ENCODE measurements around the gene GGNBP2.
A peak's percentile ranks its signal among the peaks of the same experiment; 100 is the strongest.

GGNBP2 gene

DNA sequence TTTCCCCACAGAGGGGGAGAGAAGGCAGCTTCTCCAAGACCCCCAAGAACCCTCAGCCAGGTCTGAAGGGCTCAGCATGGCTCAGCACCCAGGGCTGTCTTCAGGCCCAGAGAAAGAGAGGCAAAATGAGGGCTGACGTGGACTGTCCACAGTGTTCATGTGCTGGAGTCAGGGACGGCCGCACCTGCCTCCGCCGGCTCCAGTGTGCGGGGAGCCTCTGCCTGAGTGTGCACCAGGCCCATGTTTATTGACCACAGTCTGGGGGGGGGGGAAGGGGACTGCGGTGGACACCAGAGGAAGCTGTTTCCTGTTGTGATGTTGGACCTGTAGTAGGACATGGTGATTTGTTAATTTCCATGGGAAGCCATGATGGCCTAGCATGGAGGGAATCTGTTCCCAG is 63.6 kb downstream of the GGNBP2 start:
- H3K27ac ChIP-seq (ENCODE audit: poor library complexity, severe bottlenecking), result no peak overlapping the region
- H3K27me3 ChIP-seq (ENCODE audit: insufficient read depth, poor library complexity, severe bottlenecking), result no peaks in the 10 kb centered on the region
- DNase-seq (ENCODE audit: low spot score), result no peak
- H3K36me3 ChIP-seq (ENCODE audit: low read depth), result no peaks in the 10 kb centered on the region
- ATAC-seq (ENCODE audit: low read depth), result no peak
- H3K9me3 ChIP-seq (ENCODE audit: severe bottlenecking), result no peaks in the 10 kb centered on the region
- no peak overlapping the region for H3K4me3 ChIP-seq (ENCODE audit: severe bottlenecking)
- peaks cover 12% of the 10 kb centered on the region for H3K4me1 ChIP-seq (ENCODE audit: insufficient read depth, poor library complexity, severe bottlenecking)
- TF ChIP-seq, protein P1, sequence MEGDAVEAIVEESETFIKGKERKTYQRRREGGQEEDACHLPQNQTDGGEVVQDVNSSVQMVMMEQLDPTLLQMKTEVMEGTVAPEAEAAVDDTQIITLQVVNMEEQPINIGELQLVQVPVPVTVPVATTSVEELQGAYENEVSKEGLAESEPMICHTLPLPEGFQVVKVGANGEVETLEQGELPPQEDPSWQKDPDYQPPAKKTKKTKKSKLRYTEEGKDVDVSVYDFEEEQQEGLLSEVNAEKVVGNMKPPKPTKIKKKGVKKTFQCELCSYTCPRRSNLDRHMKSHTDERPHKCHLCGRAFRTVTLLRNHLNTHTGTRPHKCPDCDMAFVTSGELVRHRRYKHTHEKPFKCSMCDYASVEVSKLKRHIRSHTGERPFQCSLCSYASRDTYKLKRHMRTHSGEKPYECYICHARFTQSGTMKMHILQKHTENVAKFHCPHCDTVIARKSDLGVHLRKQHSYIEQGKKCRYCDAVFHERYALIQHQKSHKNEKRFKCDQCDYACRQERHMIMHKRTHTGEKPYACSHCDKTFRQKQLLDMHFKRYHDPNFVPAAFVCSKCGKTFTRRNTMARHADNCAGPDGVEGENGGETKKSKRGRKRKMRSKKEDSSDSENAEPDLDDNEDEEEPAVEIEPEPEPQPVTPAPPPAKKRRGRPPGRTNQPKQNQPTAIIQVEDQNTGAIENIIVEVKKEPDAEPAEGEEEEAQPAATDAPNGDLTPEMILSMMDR (IDR thresholded peaks at IDR 0.05; ENCODE audit: poor library complexity, severe bottlenecking), result no peak

DNA sequence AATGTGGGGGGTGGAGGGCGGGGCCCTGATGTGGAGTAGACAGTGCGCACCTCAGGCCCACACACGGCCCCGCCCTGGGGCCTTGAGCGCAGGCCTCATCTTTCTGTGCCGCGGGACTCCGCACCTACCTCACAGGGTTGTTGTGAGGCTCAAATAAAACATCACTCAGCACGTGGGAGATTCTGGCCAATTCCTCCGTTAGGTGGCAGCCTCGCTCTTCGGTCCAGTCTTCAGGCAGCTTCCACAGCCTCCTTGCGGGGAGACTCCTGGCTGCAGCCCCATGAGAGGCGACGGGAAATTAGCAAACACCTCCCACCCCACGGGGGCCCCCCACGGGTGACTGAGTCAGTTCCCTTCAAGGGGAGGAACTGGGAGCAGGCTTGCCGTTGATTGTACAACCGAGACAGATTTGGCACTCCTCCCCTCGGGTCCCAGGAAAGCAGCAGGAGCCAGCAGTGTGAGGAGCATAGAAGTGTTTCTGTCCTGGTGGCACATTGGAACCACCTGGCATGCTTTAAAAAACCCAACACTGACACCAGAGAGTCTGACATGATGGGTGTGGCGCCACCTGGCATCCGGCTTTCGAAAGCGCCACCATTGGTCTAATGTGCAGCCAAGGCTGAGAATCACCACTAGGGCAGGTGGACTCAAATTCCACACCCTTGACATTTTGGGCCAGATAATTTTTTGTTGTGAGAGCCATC is 64.2 kb downstream of the GGNBP2 start:
- Histone ChIP-seq H3K27ac (ENCODE audit: poor library complexity, severe bottlenecking) (no peak overlapping the region), H3K9me3 (ENCODE audit: severe bottlenecking) (no peaks in the 10 kb centered on the region), H3K4me3 (ENCODE audit: severe bottlenecking) (no peak overlapping the region), H3K27me3 (ENCODE audit: insufficient read depth, poor library complexity, severe bottlenecking) (no peaks in the 10 kb centered on the region), H3K4me1 (ENCODE audit: insufficient read depth, poor library complexity, severe bottlenecking) (peaks cover 10% of the 10 kb centered on the region), H3K36me3 (ENCODE audit: low read depth) (no peaks in the 10 kb centered on the region)
- DNase-seq (ENCODE audit: low spot score) (no peak), ATAC-seq (ENCODE audit: low read depth) (peak; percentile 64)
- TF ChIP-seq, protein P1 (IDR thresholded peaks at IDR 0.05; ENCODE audit: poor library complexity, severe bottlenecking), result peak; percentile 56

DNA sequence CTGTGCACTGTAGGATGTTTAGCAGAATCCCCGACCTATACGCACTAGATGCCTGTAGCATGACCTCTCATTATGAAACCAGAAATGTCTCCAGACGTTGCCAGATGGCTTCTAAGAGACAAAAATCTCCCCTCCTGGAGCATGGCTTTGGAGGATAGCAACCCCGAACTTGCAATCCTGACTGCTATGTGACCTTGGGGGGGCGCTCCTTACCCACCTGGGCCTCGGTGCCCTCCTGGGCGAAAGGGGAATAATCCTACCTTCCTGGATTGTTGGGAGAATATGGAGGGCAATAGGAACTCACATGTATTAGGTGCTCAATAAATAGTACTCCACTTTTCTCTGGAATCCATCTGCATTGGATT is 64.8 kb downstream of the GGNBP2 start:
- Histone ChIP-seq H3K36me3 (ENCODE audit: low read depth) (no peaks in the 10 kb centered on the region), H3K4me1 (ENCODE audit: insufficient read depth, poor library complexity, severe bottlenecking) (peaks cover 10% of the 10 kb centered on the region), H3K27me3 (ENCODE audit: insufficient read depth, poor library complexity, severe bottlenecking) (no peaks in the 10 kb centered on the region), H3K27ac (ENCODE audit: poor library complexity, severe bottlenecking) (no peak overlapping the region), H3K4me3 (ENCODE audit: severe bottlenecking) (no peak overlapping the region), H3K9me3 (ENCODE audit: severe bottlenecking) (no peaks in the 10 kb centered on the region)
- ATAC-seq (ENCODE audit: low read depth), result no peak
- TF ChIP-seq, protein P1 (IDR thresholded peaks at IDR 0.05; ENCODE audit: poor library complexity, severe bottlenecking), result no peak
- no peak for DNase-seq (ENCODE audit: low spot score)

DNA sequence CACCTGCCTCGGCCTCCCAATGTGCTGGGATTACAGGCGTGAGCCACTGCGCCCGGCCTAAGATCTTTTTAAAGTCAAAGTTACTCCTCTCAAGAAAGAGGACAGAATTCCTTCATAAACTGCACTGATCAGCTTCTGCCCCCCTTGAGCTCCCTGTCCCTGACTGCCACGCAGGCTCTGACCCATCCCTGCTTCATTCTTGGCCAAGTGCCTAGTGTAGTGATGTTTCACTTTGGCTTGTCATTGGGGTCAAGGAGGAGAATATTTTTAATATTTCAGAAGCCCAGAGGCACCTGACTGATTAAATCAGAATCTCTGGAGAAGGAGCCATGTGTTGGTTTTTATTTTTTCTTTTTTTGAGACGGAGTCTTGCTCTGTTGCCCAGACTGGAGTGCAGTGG is 65.8 kb downstream of the GGNBP2 start:
- peaks cover 10% of the 10 kb centered on the region for H3K4me1 ChIP-seq (ENCODE audit: insufficient read depth, poor library complexity, severe bottlenecking)
- DNase-seq (ENCODE audit: low spot score), result no peak
- TF ChIP-seq, protein P1 (IDR thresholded peaks at IDR 0.05; ENCODE audit: poor library complexity, severe bottlenecking), result no peak
- no peaks in the 10 kb centered on the region for H3K9me3 ChIP-seq (ENCODE audit: severe bottlenecking)
- no peak for ATAC-seq (ENCODE audit: low read depth)
- no peaks in the 10 kb centered on the region for H3K27me3 ChIP-seq (ENCODE audit: insufficient read depth, poor library complexity, severe bottlenecking)
- no peaks in the 10 kb centered on the region for H3K36me3 ChIP-seq (ENCODE audit: low read depth)
- H3K4me3 ChIP-seq (ENCODE audit: severe bottlenecking), result no peak overlapping the region
- H3K27ac ChIP-seq (ENCODE audit: poor library complexity, severe bottlenecking), result no peak overlapping the region

DNA sequence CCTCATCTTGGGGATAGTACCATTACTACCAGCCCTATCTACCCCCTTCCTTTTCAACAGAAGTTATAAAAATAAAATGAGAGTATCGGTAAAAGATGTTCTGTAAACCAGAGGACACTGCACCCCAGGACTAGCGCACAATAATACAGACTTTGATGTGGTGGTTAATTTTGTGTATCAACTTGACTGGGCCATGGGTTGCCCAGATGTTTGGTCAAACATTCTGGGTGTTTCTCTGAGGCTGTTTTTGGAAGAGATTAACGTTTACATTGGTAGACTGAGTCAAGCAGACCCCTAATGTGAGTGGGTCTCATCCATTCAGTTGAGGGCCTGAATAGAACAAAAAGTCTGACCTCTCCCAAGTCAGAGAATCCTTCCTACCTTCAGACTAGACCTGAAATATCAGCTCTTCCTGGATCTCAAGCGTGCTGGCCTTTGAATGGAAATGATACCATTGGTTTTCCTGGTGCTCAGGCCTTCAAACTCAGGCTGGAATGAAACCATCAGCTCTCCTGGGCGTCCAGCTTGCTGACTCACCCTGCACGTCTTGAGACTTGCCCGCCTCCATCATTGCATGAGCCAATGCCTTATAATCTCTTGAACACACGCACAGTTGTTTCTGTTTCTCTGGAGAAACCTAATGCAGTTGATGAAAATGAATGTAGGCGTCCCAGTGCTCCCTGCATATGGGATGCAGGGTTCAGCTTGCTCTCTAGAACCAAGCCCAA is 66.8 kb downstream of the GGNBP2 start:
- ATAC-seq (ENCODE audit: low read depth) (peak; percentile 79), DNase-seq (ENCODE audit: low spot score) (no peak)
- Histone ChIP-seq H3K27me3 (ENCODE audit: insufficient read depth, poor library complexity, severe bottlenecking) (no peaks in the 10 kb centered on the region), H3K27ac (ENCODE audit: poor library complexity, severe bottlenecking) (no peak overlapping the region), H3K9me3 (ENCODE audit: severe bottlenecking) (no peaks in the 10 kb centered on the region), H3K4me1 (ENCODE audit: insufficient read depth, poor library complexity, severe bottlenecking) (peaks cover 10% of the 10 kb centered on the region), H3K36me3 (ENCODE audit: low read depth) (no peaks in the 10 kb centered on the region), H3K4me3 (ENCODE audit: severe bottlenecking) (no peak overlapping the region)
- TF ChIP-seq, protein P1 (IDR thresholded peaks at IDR 0.05; ENCODE audit: poor library complexity, severe bottlenecking), result no peak
